Activated naive CD8-positive, alpha-beta T cell (primary cell): ENCODE measurements around the gene IL6R.
A peak's percentile ranks its signal among the peaks of the same experiment; 100 is the strongest.

ENCODE experiments used
- H3K27ac Mint-ChIP-seq: one replicate; pipeline ENCODE4 v1.8.0; 2021; ENCODE audit warnings: mixed read lengths
- H3K27me3 Mint-ChIP-seq: one replicate; pipeline ENCODE4 v1.8.0; 2021; ENCODE audit warnings: mixed read lengths
- H3K36me3 Mint-ChIP-seq: one replicate; pipeline ENCODE4 v1.8.0; 2021; ENCODE audit warnings: mixed read lengths
- H3K4me1 Mint-ChIP-seq: one replicate; pipeline ENCODE4 v1.8.0; 2021; ENCODE audit warnings: low read depth, mixed read lengths
- H3K4me3 Mint-ChIP-seq: one replicate; pipeline ENCODE4 v1.8.0; 2021; ENCODE audit warnings: mild to moderate bottlenecking, mixed read lengths
- H3K9me3 Mint-ChIP-seq: one replicate; pipeline ENCODE4 v1.8.0; 2021; ENCODE audit warnings: low read depth, mixed read lengths

The IL6R gene

DNA sequence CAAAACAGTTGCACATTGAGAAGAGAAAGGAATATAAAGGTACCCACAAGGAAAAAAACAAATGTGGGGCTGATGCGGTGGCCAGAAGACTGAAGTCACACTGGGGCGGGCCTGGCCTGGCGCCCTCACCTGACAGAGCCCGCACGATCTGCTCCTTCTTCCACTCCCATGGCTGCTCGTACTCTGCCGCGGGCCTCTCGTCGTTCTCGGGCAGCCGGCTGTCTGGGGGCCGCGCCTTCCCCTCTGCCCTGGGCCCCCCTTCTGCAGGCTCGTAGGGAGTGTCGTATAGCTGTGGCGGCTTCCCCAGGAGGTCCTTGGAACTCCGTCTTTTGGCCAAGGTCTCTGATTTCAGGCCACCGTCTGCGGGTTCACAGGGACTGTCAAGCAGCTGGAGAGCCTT is 83.8 kb downstream of the IL6R start:
- H3K4me1 Mint-ChIP-seq = peaks cover 18% of the 10 kb centered on the region
- peaks cover 2% of the 10 kb centered on the region for H3K36me3 Mint-ChIP-seq
- H3K27ac Mint-ChIP-seq = no peak overlapping the region
- H3K9me3 Mint-ChIP-seq = no peaks in the 10 kb centered on the region
- no peak overlapping the region for H3K4me3 Mint-ChIP-seq
- H3K27me3 Mint-ChIP-seq = no peaks in the 10 kb centered on the region

GRCh38 chr1:154489695-154490274 is 84.6 kb downstream of the IL6R start:
- Mint-ChIP-seq H3K4me1 (peaks cover 18% of the 10 kb centered on the region), H3K27me3 (no peaks in the 10 kb centered on the region), H3K27ac (no peak overlapping the region), H3K9me3 (no peaks in the 10 kb centered on the region), H3K36me3 (no peaks in the 10 kb centered on the region), H3K4me3 (no peak overlapping the region)

- no peaks in the 10 kb centered on the region for H3K27me3 Mint-ChIP-seq
- H3K9me3 Mint-ChIP-seq = no peaks in the 10 kb centered on the region
- H3K36me3 Mint-ChIP-seq = no peaks in the 10 kb centered on the region
- peaks cover 18% of the 10 kb centered on the region for H3K4me1 Mint-ChIP-seq
- no peak overlapping the region for H3K27ac Mint-ChIP-seq
- no peak overlapping the region for H3K4me3 Mint-ChIP-seq
Observed at GRCh38 chr1:154490317-154490716, 85.2 kb downstream of the IL6R start.

DNA sequence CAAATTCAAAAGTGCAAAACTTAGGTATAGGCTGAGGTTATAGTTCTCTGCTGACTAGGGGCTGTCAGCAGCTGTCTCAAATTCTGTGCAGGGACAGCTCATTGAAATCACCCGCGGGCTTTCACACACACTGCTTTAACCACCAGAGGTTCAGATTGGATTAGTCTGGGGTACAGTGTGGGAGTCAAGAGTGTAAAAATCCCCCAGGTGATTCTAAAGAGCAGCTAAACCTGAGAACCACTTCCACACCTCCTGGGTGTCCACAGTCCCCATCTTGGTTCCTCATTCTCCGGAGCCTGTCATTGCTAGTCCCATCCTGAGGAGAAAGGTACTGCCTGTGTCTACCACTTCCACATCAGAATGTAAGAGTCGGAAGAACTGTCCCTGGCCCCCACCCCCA is 87.0 kb downstream of the IL6R start:
- Mint-ChIP-seq H3K36me3 (no peaks in the 10 kb centered on the region), H3K4me1 (peaks cover 31% of the 10 kb centered on the region), H3K9me3 (no peaks in the 10 kb centered on the region), H3K4me3 (no peak overlapping the region), H3K27me3 (no peaks in the 10 kb centered on the region), H3K27ac (no peak overlapping the region)

DNA sequence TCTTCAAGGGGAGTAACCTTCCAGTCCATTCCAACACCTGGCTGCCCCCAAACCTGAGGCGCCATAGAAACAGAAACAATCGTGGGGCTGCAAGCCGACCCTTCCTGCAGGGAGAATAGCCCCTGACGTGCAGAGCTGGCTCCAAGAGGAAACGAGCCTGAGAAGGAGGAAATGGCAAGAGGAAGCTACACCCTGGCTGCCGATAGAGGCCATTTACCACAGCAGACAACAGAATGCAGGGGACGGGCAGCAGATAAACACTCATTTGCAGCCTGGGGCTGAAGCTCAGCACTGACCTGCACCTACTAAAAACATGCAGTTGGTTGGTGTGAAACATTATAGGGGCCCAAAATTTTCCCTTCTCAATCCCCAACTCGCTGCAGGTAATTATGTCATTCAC is 88.1 kb downstream of the IL6R start:
- Mint-ChIP-seq H3K27ac (no peak overlapping the region), H3K9me3 (no peaks in the 10 kb centered on the region), H3K4me3 (peak overlapping the region; percentile 41), H3K27me3 (no peaks in the 10 kb centered on the region), H3K4me1 (peaks cover 33% of the 10 kb centered on the region), H3K36me3 (no peaks in the 10 kb centered on the region)

- H3K4me3 Mint-ChIP-seq = no peak overlapping the region
- no peaks in the 10 kb centered on the region for H3K9me3 Mint-ChIP-seq
- H3K27ac Mint-ChIP-seq = no peak overlapping the region
- H3K4me1 Mint-ChIP-seq = peaks cover 35% of the 10 kb centered on the region
- H3K27me3 Mint-ChIP-seq = peaks cover 6% of the 10 kb centered on the region
- H3K36me3 Mint-ChIP-seq = peaks cover 5% of the 10 kb centered on the region
Observed at GRCh38 chr1:154495496-154496273, 90.5 kb downstream of the IL6R start.

- peaks cover 8% of the 10 kb centered on the region for H3K36me3 Mint-ChIP-seq
- peaks cover 35% of the 10 kb centered on the region for H3K4me1 Mint-ChIP-seq
- H3K27ac Mint-ChIP-seq = no peak overlapping the region
- no peaks in the 10 kb centered on the region for H3K9me3 Mint-ChIP-seq
- H3K4me3 Mint-ChIP-seq = no peak overlapping the region
- H3K27me3 Mint-ChIP-seq = peaks cover 12% of the 10 kb centered on the region
Observed at GRCh38 chr1:154496383-154496782, 91.2 kb downstream of the IL6R start.

DNA sequence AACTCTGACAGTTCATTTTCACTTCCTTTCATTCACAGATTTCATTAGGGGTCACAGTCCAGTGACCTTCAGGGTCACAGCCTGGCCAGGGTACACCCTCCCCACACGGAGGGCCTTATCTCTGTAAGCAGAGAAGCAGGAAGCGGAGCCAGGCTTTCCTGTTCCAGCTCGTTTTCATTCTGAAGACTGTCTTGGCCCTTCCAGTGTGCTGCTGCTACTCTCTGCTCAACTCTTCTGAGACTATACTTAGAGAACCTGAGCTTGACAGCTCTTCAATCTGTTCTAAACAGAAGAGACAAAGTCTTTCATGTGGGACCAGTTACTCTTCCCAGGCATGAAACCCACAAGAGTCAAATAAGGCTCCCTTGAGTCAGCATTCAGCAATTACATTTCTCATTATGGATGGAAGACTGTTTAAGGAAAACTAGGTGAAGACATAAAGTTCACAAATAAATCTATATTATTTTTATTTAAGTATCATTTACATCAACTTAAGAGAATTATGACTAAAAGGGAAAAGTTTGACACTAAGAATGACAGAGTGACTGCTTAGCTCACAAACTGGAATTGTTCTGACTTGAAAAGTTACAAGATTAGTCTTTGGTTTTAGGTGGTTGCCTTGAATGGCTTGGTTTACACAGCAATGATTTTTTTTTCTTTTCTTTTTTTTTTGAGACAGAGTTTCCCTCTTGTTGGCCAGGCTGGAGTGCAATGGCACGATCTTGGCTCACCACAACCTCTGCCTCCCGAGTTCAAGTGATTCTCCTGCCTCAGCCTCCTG is 92.1 kb downstream of the IL6R start:
- Mint-ChIP-seq H3K9me3 (no peaks in the 10 kb centered on the region), H3K4me3 (peak overlapping the region; percentile 4), H3K27me3 (peaks cover 12% of the 10 kb centered on the region), H3K4me1 (peaks cover 32% of the 10 kb centered on the region), H3K27ac (peak overlapping the region; percentile 38), H3K36me3 (peaks cover 8% of the 10 kb centered on the region)

GRCh38 chr1:154499446-154499845 is 94.3 kb downstream of the IL6R start:
- H3K36me3 Mint-ChIP-seq = peaks cover 8% of the 10 kb centered on the region
- no peak overlapping the region for H3K27ac Mint-ChIP-seq
- no peak overlapping the region for H3K4me3 Mint-ChIP-seq
- H3K4me1 Mint-ChIP-seq = peaks cover 18% of the 10 kb centered on the region
- H3K9me3 Mint-ChIP-seq = no peaks in the 10 kb centered on the region
- peaks cover 19% of the 10 kb centered on the region for H3K27me3 Mint-ChIP-seq

DNA sequence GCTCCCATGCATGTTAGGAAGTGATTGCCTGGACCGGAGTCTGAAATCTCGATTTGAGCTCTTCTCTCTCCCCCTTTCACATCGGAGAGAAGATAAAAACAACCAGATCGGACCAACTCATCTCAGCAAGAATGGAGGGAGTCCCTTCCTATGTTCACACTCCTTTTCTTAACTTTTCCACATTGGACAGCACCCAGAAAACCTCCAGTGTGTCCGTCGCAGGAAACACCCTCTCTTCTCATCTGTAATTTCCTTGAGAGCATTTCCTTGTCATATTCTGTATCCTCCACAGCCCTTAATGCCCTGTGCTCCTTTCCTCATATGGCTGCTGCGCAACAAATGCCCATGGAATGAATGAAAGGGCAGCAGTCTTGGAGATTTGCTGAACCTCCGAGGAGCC is 95.4 kb downstream of the IL6R start:
- H3K27ac Mint-ChIP-seq = no peak overlapping the region
- H3K9me3 Mint-ChIP-seq = no peaks in the 10 kb centered on the region
- H3K4me3 Mint-ChIP-seq = peak overlapping the region; percentile 40
- peaks cover 8% of the 10 kb centered on the region for H3K36me3 Mint-ChIP-seq
- peaks cover 17% of the 10 kb centered on the region for H3K4me1 Mint-ChIP-seq
- H3K27me3 Mint-ChIP-seq = peaks cover 26% of the 10 kb centered on the region

DNA sequence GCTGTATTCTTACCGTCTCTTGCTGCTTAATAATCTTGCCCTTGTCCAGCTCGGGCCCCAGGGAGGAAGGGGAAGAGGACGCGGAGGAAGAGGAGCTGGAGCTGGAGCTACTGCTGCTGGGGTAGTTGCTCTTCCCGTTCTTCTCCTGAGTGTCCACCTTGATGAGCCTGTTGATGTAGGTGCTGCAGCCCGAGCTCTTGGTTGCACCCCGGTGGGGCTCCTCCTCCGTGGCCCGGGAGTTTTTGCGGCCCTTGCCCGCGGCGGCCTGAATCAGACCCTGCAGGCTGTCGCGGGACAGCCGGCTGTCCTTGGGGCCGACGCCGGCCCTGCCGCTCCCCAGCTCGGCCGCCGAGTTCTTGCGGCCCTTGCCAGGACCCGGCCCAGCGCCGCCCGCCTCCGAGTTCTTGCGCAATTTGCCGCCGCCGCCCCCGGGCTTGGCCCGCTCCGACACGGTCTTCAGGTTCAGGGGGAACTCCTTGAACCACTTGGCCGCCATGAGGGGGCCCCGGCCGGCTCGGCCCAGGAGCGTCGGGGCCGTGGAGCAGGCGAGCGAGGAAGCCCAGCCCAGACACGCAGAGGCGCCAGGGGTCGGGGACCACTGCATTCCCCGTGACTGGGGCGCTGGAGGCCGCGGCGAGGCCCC is 96.4 kb downstream of the IL6R start:
- Mint-ChIP-seq H3K36me3 (peaks cover 8% of the 10 kb centered on the region), H3K27ac (no peak overlapping the region), H3K4me3 (peak overlapping the region; percentile 78), H3K9me3 (no peaks in the 10 kb centered on the region), H3K4me1 (peaks cover 11% of the 10 kb centered on the region), H3K27me3 (peaks cover 26% of the 10 kb centered on the region)

DNA sequence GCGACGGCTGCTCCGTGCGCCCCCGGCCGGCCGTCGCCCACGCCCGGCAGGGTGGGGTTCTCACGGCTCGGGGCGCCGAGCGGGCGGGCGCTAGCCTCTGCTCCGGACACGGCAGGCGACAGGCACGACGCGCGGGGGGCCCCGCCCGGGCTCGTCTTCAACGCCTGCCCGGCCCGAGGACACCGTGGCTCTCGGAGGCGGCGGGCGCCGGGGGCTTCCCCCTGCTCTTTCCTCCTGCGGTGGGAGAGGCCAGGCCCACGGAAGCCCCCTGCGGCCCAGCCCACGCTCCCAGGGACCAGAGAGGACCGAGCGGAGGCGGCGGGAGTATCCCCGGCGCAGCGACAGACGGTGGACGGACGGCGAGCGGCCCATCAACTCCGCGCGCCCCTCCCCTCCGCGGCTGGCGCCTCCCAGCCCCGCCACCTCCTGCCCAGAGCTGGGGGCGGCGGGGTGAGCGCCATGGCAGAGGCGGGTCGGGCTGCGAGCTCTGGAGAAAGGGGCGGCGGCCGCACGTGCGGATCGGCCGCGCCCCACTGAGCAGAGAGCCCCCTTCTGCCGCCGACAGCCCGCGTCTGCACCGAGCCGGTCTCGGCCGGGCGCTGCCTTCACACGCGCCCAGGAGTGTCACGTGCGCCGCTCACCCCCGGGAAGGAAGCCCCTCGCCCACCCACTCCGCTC is 97.1 kb downstream of the IL6R start, which contains the start of the genes SHE and TDRD10:
Gene SHE, minus strand, starts transcription at position 347 of the 678 bp plus-strand sequence. CDS start 386 bp downstream, outside the sequence.
Gene TDRD10, plus strand, starts transcription at position 154 of the 678 bp plus-strand sequence. CDS start 4,685 bp downstream, outside the sequence.
- H3K27me3 Mint-ChIP-seq = peaks cover 26% of the 10 kb centered on the region
- H3K9me3 Mint-ChIP-seq = no peaks in the 10 kb centered on the region
- H3K4me3 Mint-ChIP-seq = peak within 1 kb of the TSS; percentile 78
- H3K27ac Mint-ChIP-seq = no peak within 1 kb of the TSS
- H3K36me3 Mint-ChIP-seq = peaks cover 8% of the 10 kb centered on the region
- H3K4me1 Mint-ChIP-seq = peaks cover 4% of the 10 kb centered on the region

DNA sequence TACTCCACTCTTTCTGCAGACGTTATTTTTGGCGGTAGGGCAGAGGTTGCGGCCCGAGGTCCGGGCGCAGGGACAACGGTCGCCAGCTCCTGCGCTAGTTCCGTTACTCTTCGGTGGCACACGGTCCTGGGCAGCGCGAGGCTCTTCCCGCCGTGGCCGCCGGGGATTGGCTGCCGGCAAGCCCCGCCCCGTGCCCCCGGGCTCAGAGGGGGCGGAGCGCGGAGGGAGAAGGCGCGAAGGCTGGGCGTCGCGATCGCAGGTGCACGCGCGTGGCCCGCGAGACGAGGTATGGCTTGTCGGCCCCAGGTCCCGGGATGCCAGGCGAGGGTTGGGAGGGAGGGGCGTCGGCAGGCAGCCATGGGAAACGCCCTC is 97.6 kb downstream of the IL6R start:
- Mint-ChIP-seq H3K27ac (no peak overlapping the region), H3K9me3 (no peaks in the 10 kb centered on the region), H3K27me3 (peaks cover 31% of the 10 kb centered on the region), H3K4me1 (peaks cover 3% of the 10 kb centered on the region), H3K36me3 (peaks cover 8% of the 10 kb centered on the region), H3K4me3 (peak overlapping the region; percentile 74)

DNA sequence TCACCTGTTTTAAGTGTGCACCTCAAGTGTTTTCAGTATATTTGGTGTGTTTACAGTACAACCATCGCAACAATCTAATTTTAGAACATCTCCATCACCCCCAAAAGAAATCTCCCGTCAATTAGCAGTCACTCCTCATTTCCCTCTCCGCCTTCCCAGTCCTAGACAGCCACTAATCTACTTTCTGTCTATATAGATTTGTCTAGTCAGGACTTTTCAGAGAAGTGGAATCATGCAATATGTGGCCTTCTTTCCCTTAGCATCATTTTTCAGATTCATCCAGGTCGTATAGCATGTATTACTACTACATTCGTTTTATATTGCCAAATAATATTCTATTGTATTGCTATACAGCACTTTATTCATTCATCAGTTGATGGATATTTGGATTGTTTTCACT is 98.8 kb downstream of the IL6R start:
- no peak overlapping the region for H3K27ac Mint-ChIP-seq
- peaks cover 33% of the 10 kb centered on the region for H3K27me3 Mint-ChIP-seq
- H3K4me1 Mint-ChIP-seq = peaks cover 3% of the 10 kb centered on the region
- peak overlapping the region; percentile 40 for H3K4me3 Mint-ChIP-seq
- no peaks in the 10 kb centered on the region for H3K9me3 Mint-ChIP-seq
- H3K36me3 Mint-ChIP-seq = peaks cover 8% of the 10 kb centered on the region
